K562 (cell line): ENCODE results near the gene ZFP3.
"Not testable (repeated sequence)": the region's sequence is repeated elsewhere in the genome, so short reads cannot be mapped to it uniquely, and the experiment has no call there.

Source experiments
- DPF2 ChIP-seq: fragments of 450-650 bp; IDR thresholded peaks from 2 replicates; pipeline ENCODE4 v1.6.1; 2016
- TF ChIP-seq, protein P1 (sequence below), 3 experiments: IDR thresholded peaks in 2 of 3; conservative IDR thresholded peaks in 1 of 3; 2 replicates each; pipeline ENCODE4 v1.5.1; 2011 to 2012; ENCODE audit warnings: low read length in 3 of 3, mild to moderate bottlenecking in 3 of 3, control low read depth in 2 of 3, improper control_type of control experiment in 1 of 3, inconsistent platforms in 1 of 3, low read depth in 1 of 3, mixed read lengths in 1 of 3, moderate library complexity in 1 of 3; ENCODE audit not compliant: insufficient read depth in 2 of 3
- TF ChIP-seq, protein P2 (sequence below), 2 experiments: IDR thresholded peaks; 2 replicates each; pipeline ENCODE4 v1.6.1; 2011; ENCODE audit warnings: borderline replicate concordance in 1 of 2, control low read depth in 1 of 2, low read depth in 1 of 2, low read length in 1 of 2, mild to moderate bottlenecking in 1 of 2, mixed read lengths in 1 of 2, moderate library complexity in 1 of 2; ENCODE audit not compliant: insufficient read depth in 1 of 2, insufficient read length in 1 of 2, poor library complexity in 1 of 2, severe bottlenecking in 1 of 2; ENCODE audit errors: extremely low read depth in 1 of 2
- TF ChIP-seq, protein P3 (sequence below): sonication (generic); formaldehyde crosslinking; IDR thresholded peaks from 2 replicates; pipeline ENCODE4 v1.8.0; 2023; ENCODE audit warnings: mild to moderate bottlenecking, missing genetic modification reagents

DNA sequence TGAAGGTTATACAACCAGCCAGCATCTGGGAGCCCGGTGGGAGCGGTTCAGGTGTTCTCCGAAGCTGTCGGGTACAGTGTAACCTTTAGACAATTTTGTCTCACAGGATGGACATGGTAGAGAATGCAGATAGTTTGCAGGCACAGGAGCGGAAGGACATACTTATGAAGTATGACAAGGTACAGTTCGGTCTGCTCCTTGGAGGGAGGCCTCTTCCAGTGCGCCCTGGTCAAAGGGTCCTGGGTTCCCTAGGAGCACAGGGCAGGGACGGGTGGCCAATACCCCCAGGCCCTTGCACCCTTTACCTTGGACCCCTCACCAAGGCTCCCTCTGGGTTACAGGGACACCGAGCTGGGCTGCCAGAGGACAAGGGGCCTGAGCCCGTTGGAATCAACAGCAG is 52.0 kb downstream of the ZFP3 start:
- TF ChIP-seq, protein P1, sequence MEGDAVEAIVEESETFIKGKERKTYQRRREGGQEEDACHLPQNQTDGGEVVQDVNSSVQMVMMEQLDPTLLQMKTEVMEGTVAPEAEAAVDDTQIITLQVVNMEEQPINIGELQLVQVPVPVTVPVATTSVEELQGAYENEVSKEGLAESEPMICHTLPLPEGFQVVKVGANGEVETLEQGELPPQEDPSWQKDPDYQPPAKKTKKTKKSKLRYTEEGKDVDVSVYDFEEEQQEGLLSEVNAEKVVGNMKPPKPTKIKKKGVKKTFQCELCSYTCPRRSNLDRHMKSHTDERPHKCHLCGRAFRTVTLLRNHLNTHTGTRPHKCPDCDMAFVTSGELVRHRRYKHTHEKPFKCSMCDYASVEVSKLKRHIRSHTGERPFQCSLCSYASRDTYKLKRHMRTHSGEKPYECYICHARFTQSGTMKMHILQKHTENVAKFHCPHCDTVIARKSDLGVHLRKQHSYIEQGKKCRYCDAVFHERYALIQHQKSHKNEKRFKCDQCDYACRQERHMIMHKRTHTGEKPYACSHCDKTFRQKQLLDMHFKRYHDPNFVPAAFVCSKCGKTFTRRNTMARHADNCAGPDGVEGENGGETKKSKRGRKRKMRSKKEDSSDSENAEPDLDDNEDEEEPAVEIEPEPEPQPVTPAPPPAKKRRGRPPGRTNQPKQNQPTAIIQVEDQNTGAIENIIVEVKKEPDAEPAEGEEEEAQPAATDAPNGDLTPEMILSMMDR (IDR thresholded peaks at IDR 0.05 in 2 of 3, conservative IDR thresholded peaks at IDR 0.05 in 1 of 3; ENCODE audit: insufficient read depth in 2 of 3, low read depth in 1 of 3, low read length in 3 of 3) = not testable (repeated sequence)
- TF ChIP-seq DPF2 = not testable (repeated sequence)
- TF ChIP-seq, protein P2, sequence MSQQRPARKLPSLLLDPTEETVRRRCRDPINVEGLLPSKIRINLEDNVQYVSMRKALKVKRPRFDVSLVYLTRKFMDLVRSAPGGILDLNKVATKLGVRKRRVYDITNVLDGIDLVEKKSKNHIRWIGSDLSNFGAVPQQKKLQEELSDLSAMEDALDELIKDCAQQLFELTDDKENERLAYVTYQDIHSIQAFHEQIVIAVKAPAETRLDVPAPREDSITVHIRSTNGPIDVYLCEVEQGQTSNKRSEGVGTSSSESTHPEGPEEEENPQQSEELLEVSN (IDR thresholded peaks at IDR 0.05; ENCODE audit: borderline replicate concordance in 1 of 2, extremely low read depth in 1 of 2, insufficient read depth in 1 of 2, insufficient read length in 1 of 2, low read depth in 1 of 2, low read length in 1 of 2, poor library complexity in 1 of 2, severe bottlenecking in 1 of 2) = not testable (repeated sequence)
- TF ChIP-seq, protein P3, sequence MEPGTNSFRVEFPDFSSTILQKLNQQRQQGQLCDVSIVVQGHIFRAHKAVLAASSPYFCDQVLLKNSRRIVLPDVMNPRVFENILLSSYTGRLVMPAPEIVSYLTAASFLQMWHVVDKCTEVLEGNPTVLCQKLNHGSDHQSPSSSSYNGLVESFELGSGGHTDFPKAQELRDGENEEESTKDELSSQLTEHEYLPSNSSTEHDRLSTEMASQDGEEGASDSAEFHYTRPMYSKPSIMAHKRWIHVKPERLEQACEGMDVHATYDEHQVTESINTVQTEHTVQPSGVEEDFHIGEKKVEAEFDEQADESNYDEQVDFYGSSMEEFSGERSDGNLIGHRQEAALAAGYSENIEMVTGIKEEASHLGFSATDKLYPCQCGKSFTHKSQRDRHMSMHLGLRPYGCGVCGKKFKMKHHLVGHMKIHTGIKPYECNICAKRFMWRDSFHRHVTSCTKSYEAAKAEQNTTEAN (CRISPR knock-in tag) = not testable (repeated sequence)
